Measurements from ENCODE around the gene TNP2. TPM values are rescaled to one million over a fixed set of nuclear protein-coding genes. Genes with fewer than 3 reads are reported as not detected.

TNP2 gene
- total and polyA plus RNA-seq, 2 of the 4 experiments (the other 2 are of a cell fraction), result not detected

GRCh38 chr16:11259655-11260595, 9.2 kb downstream of the TNP2 start:
- Histone ChIP-seq H3K4me1 (ENCODE audit: control insufficient read depth, insufficient read depth, low read length) (peaks cover 10% of the 10 kb centered on the region), H3K4me3 (ENCODE audit: insufficient read depth, low read depth, low read length) (no peak overlapping the region), H3K9ac (ENCODE audit: low read depth, low read length) (no peak overlapping the region), H3K79me1 (ENCODE audit: low read depth in 1 of 2, low read length in 2 of 2) (peaks cover 0 to 7% of the 10 kb centered on the region in 2 experiments; a peak in 1 of 4 replicates), H2BK20ac (ENCODE audit: low read depth, low read length) (no peak overlapping the region), H4K5ac (ENCODE audit: low read depth, low read length) (no peak overlapping the region), H3K9me3 (ENCODE audit: control insufficient read depth, insufficient read depth, low read length) (no peaks in the 10 kb centered on the region), H2AFZ (replicated peaks; ENCODE audit: low read length, poor library complexity) (no peak overlapping the region), H4K91ac (ENCODE audit: insufficient read depth, low read depth, low read length) (no peak overlapping the region), H3K27ac (ENCODE audit: insufficient read depth, low read length) (no peak overlapping the region), H3K9me1 (ENCODE audit: insufficient read depth, low read length) (no peaks in the 10 kb centered on the region), H2BK120ac (ENCODE audit: low read depth, low read length) (no peak overlapping the region), H2BK15ac (ENCODE audit: low read depth, low read length) (peak overlapping the region; percentile 21; the same call in 1 of the 3 replicates), H3K4ac (ENCODE audit: low read depth, low read length) (no peak overlapping the region), H3K56ac (ENCODE audit: extremely low read depth, insufficient read depth, low read length) (no peak overlapping the region), H3K14ac (replicated peaks; ENCODE audit: low read depth, low read length) (no peak overlapping the region), H4K20me1 (ENCODE audit: insufficient read depth, low read length) (peaks cover 5% of the 10 kb centered on the region), H4K8ac (ENCODE audit: low read depth in 2 of 2, low read length in 2 of 2) (no peak overlapping the region), H2BK5ac (ENCODE audit: low read depth, low read length, poor library complexity, severe bottlenecking) (no peak overlapping the region), H3K18ac (ENCODE audit: low read depth, low read length) (no peak overlapping the region), H3K4me2 (ENCODE audit: low read depth, low read length) (no peak overlapping the region), H3K36me3 (ENCODE audit: control insufficient read depth, insufficient read depth, low read length) (peaks cover 3% of the 10 kb centered on the region; the same call in 1 of the 2 replicates), H2AK5ac (ENCODE audit: low read depth, low read length) (0 out of 2 replicates have a peak overlapping the region, but pooled peaks have one; percentile 12), H2AK9ac (replicated peaks; ENCODE audit: low read depth, low read length, poor library complexity) (no peak overlapping the region), H3K27me3 (ENCODE audit: control insufficient read depth, insufficient read depth, low read length) (peaks cover 11% of the 10 kb centered on the region), H3K23ac (ENCODE audit: low read depth, low read length) (no peak overlapping the region)
- ChIA-PET POLR2A (ENCODE audit: unreplicated experiment) (no interaction called here), CTCF (interaction anchor here (1.8 kb wide), 1 partner anchor 97 kb away, joined by 5 read pairs; no protein-coding TSS in a partner anchor)
- WGBS, 2 experiments (ENCODE audit: extremely low coverage in 2 of 2, insufficient read length in 1 of 2), result 93% methylated on average over 7 of the region's 12 CpGs; no CpG with 5 or more reads in 1 of the 2 experiments
- dilution Hi-C loops (cut with HindIII; ENCODE audit: low sequenced_read_pairs, unreplicated experiment) (no loop called here), in situ Hi-C loops (cut with MboI; ENCODE audit: low sequenced_read_pairs) (loop anchor here (5.0 kb wide), 2 partner anchors 47 to 102 kb away; no protein-coding TSS in a partner anchor), intact Hi-C loops (cut with micrococcal nuclease) (loop anchor here (10.0 kb wide), 1 partner anchor 125 kb away; no protein-coding TSS in a partner anchor)
- no peak for DNase-seq
- BruUV-seq (replicated peaks), result no TSS peak
- no peak for ATAC-seq (ENCODE audit: low read depth)
- no peak for TF ChIP-seq RFX5 (IDR thresholded peaks at IDR 0.05; ENCODE audit: low read depth, low read length)
- no peak for TF ChIP-seq ELK1 (IDR thresholded peaks at IDR 0.05; ENCODE audit: borderline replicate concordance, low read depth, low read length)
- TF ChIP-seq SMC3 (IDR thresholded peaks at IDR 0.05; ENCODE audit: low read depth, low read length), result no peak
- no peak for TF ChIP-seq MAZ (IDR thresholded peaks at IDR 0.05; ENCODE audit: borderline replicate concordance, low read depth, low read length)
- TF ChIP-seq, protein P1, sequence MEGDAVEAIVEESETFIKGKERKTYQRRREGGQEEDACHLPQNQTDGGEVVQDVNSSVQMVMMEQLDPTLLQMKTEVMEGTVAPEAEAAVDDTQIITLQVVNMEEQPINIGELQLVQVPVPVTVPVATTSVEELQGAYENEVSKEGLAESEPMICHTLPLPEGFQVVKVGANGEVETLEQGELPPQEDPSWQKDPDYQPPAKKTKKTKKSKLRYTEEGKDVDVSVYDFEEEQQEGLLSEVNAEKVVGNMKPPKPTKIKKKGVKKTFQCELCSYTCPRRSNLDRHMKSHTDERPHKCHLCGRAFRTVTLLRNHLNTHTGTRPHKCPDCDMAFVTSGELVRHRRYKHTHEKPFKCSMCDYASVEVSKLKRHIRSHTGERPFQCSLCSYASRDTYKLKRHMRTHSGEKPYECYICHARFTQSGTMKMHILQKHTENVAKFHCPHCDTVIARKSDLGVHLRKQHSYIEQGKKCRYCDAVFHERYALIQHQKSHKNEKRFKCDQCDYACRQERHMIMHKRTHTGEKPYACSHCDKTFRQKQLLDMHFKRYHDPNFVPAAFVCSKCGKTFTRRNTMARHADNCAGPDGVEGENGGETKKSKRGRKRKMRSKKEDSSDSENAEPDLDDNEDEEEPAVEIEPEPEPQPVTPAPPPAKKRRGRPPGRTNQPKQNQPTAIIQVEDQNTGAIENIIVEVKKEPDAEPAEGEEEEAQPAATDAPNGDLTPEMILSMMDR (conservative IDR thresholded peaks at IDR 0.05; ENCODE audit: low read depth, low read length), result no peak
- no peak for TF ChIP-seq POLR2A (IDR thresholded peaks at IDR 0.05; ENCODE audit: low read depth, low read length)
- no peak for TF ChIP-seq MXI1 (IDR thresholded peaks at IDR 0.05; ENCODE audit: borderline replicate concordance, low read depth, low read length)
- no peak for TF ChIP-seq RAD21 (IDR thresholded peaks at IDR 0.05; ENCODE audit: low read length)
- TF ChIP-seq CHD1 (IDR thresholded peaks at IDR 0.05; ENCODE audit: low read depth, low read length), result no peak
- no peak for TF ChIP-seq NFE2L2 (IDR thresholded peaks at IDR 0.05; ENCODE audit: low read depth, low read length)
- no peak for TF ChIP-seq CEBPB (IDR thresholded peaks at IDR 0.05; ENCODE audit: low read depth, low read length)
- TF ChIP-seq RCOR1 (IDR thresholded peaks at IDR 0.05; ENCODE audit: insufficient replicate concordance, low read length), result no peak
- TF ChIP-seq USF2 (IDR thresholded peaks at IDR 0.05; ENCODE audit: low read depth, low read length), result no peak
